C1 segment of cervical spinal cord (tissue), 14 donors: ENCODE measurements around the gene PSTPIP1.
A peak's percentile ranks its signal among the peaks of the same experiment; 100 is the strongest.

Experiments used
- DNase-seq, 14 donors: peaks; one replicate each; lab custom pipeline; 2025; lab: John Stamatoyannopoulos, UW

PSTPIP1 gene

DNA sequence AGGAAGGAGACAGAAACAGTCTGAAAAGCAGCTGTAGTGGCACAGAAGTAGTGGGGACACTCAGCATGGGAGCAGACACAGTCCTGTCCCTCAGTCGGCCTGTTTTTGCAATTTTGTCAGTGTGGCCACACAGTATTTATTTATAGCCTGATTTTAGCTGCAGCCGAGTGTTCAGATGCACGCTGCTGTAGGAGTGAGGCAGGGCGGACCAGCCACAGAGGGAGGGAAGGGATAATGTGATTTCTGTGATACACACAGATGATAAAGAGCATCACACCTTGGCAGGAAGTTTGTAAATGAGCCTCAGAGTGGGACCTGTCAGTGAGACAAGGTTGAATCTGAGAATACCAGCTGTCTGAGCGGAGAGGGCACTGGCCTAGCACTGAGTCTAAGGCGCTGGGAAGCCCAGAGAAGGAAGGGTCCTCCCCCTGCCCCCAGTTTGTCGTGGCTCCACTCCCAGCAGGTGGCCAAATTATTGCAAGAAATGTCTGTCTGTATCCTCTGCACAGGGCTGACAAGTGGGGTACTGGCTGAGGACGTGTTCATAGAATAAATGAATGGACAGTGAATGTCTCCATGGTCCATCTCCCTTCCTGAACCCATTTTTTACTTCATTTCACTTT is 3.8 kb downstream of the PSTPIP1 start:
- no peak for DNase-seq

DNA sequence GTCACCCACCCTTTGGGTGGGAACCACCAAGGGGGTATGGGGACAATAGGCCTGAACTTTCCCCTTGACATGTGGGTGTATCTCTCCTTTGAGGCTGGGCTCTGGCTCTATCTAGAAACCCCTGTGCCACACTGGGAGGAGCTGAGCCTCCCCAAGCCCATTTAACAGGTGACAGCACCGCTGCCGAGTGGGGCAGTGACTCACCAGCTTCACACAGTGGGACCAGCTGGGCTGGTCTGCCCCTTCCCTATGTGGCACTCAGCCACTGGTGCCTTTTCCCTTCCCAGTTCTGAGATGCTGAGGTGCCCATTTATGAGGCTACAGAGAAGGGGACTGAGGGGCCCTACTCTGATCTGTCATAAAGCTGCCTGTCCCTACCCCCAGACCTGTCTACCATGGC is 5.1 kb downstream of the PSTPIP1 start:
- no peak for DNase-seq

DNA sequence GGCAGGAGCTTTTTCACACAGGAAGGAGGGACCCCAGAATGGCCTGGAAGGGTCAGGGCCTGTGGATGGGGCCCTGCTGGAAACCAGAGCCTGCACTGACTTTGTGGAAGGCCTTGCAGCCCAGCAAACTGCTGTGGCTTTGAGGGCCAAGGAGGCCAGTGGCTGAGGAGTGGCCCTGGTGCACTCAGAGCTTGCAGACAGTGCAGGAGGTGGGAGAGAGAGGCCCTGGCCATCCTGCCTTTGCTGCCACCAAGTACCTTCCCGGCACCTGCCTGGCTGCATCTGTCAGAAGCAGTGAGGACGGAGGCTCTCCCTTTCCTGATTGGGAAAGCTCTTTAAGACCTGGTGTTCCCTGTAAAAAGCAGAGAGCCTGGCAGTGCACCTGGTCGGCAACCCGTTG is 6.4 kb downstream of the PSTPIP1 start:
- no peak for DNase-seq

DNA sequence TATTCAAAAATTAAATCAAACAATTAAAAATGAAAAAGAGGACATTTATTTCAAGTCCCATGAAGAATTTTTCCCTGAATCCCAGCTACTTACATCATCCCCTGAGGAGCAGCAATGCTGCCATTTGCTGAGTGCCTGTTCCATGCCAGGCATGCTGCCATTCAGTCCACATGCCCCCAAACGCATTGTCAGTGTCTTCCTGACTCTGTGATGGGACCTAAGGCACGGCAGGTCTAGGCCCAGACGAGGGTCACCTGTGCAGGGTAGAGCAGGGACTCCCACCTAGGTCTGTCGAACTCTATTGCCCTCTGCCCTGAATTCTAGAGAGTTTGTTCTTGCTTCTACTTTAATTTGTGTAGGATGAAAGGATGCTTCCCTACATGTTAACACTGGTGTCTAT is 7.0 kb downstream of the PSTPIP1 start:
- no peak for DNase-seq

DNA sequence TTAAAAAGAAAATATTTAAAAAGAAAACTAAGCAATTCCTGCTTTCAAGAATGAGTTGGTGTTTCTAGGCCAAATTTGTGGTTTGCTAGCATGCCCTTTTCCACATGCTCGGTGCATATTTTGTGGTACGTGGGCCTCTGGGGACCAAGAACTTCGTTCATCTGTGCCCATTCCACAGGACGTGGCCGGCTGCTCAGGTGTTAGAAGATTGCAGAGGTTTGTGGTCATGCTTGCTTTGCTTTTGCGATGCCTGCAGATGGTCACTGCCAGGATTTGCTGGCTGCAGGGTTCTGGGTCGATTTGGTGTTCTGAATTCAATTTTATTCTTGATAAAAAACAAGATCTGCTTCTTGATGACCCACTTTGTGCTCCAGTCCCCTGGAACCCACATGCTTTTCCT is 7.5 kb downstream of the PSTPIP1 start:
- DNase-seq: no peak

DNA sequence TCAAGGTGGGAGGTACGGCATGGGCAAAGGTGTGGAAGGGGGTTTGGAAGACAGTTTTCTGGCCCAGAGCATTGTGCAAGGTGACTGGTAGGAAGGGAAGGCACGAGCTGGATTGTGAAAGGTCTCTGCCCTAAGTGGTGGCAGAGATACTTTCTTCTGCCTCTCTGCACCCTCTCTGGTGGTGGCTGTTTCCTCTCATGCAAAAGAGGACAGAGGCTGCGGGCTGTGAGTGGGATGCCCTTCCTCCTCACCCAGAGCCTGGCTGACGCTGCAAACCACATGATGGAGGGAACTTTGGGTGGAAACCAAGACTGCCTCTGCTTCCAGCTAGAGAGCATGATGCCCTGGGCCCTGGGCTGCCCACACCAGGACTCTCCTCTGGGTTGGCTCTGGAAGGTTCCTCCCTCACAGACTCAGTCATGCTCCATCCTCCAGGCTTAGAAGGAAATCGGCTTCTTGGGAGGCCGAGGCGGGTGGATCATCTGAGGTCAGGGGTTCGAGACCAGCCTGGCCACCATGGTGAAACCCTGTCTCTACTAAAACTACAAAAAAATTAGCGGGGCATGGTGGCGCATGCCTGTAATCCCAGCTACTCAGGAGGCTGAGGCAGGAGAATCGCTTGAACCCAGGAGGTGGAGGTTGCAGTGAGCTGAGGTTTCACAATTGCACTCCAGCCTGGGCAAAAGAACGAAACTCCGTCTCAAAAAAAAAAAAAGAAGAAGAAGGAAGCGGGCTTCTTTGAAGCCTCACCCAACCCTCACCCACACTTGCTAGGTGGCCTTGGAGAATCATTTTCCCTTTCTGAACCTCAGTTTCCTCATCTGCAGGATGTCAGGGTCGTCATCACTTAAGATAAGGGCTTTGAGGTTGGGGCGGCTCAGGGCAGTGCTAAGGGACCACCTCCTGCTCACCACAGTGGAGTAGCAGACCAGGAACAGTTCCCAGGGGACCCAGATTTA is 8.3 kb downstream of the PSTPIP1 start:
- DNase-seq: peak in 7 of 14 donors; percentile 11 to 50 (median 34)

DNA sequence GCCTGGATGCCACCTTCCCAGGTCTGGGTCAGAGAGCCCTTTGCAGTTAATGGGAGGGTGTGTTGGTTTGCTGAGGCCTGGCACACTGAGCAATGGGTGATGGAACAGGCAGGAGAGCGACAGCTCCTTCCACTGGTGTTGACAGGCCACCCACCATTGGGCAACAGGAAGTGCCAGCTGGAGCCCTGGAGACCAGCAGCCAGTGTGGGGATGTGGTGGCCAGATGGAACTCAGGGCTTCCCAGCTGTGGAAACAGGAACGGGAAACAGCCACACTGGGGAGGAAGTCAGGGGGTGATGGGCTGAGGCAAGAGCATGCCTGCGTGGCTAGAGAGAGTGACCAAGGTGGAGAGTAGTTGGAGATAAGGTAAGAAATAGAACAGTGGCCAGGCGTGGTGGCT is 9.3 kb downstream of the PSTPIP1 start:
- DNase-seq: peak in 6 of 14 donors; percentile 7 to 66 (median 20)

DNA sequence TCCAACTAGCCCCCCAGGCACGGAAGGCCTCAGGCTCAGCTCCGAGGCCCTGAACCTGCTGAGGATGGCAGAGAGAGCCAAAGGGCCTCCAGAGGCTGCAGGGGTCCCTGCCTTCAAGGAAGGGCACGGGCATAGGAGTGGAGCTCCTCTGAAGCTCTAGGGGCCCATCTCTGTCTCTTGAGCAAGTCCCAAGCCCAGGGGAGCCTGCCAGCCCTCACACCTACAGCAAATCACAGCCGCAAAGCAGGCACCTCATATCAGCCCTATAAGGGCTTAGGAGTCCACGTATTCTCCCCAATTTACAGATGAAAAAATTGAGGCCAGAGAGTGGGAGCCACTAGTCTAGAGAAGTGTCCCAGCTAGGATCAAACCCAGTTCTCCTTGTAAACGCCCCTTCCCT is 14.2 kb downstream of the PSTPIP1 start:
- no peak for DNase-seq

DNA sequence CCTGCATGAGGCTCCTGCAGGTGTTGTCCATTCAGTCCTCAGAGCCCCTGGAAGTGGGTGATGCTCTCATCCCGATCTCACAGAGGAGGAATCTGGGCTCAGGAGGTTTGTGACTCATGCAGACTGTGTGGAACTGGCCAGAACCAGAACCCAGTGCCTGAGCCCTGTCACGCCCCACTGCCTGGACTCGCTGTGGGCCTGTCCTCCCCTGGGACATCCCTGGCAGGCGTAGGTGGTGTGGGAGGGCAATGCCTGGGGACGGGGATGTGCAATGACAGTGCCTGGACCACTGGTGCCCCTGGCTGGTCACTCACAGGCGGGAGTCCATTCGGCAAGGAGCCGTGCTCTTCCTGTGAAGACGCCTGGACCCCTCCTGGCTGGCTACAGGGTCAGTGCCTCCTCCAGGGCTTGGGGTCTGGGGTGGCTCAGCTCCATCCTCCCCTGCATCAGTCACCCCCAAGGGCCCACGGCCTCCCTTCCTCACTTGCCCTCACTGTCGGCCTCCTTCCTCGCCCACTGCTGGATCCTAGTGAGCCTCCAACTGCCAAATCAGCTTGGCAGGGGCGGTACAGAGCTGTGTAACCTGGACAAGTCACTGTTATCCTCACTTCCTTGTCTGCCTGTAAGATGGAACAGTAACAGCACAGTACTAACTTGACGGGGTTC is 14.9 kb downstream of the PSTPIP1 start:
- DNase-seq: no peak

DNA sequence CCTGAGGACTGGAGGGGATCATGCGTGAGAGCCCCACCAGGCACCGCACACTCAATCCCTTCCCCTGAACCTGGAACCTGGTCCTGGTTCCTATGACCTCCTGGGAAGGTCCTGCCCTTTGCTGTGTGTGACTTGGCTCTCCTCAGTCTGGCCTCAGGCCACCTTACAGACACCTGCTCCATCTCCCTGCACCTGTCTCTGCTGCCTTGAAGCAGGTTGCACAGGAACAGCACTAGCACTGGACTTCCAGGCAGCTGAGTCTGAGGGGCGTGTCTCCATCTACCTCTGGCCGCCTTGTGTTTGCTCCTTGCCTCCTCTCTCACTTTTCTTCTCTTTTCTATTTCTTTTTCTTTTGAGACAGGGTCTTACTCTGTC is 15.4 kb downstream of the PSTPIP1 start:
- DNase-seq: no peak

DNA sequence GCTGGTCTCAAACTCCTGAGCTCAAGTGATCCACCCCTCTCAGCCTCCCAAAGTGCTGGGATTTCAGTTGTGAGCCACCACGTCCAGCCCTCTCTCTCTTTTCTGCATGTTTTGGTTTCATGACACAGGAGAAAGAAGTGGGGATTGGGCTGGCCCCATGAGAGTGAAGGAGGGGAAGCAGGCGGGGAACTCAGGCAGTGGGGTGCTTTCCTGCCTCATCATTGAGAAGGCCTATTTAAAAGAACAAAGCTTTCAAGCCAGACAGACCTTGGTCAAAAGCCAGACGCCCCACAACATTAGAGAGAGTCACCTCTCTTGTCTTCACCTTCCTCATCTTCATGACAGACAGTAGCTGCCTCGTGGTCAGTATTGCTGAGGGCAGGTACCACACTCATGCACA is 15.9 kb downstream of the PSTPIP1 start:
- DNase-seq: no peak

DNA sequence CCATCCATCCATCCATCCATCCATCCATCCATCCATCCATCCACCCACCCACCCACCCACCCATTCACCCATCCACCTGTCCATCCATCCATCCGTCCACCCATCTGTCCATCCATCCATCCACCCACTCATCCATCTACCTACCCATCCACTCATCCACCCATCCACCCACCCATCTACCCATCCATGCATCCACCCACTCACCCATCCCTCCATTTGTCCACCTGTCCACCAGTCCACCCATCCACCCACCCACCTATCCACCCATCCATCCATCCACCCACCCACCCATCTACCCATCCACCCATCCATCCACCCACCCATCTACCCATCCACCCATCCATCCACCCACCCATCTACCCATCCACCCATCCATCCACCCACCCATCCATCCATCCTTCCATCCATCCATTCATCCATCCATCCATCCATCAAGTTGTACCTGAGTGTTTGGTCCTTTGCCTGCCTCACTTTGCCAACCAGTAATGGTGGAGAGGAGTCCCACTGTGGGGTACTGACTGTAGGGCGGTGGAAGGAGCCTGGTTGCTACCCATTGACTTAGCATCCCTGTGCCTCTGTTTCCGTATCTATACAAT is 17.3 kb downstream of the PSTPIP1 start:
- no peak for DNase-seq

DNA sequence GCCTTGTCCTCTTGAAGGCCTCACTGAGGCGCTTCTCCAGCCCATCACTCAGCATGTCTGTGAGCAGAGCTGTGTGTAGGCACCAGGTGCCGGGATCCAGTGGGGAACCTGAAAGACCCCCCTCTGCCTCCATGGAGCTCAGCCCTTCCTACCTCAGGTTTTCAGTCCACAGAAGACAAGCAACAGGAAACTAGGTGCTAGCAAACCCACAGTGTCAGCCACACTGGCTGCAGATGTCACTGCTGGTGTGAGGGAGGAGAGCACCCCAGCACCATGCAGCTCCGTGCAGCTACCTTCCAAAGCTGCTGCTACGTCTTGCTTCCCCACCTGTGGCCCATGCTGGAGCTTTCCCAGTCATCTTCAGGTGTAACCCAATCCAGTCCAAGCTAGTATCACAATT is 17.9 kb downstream of the PSTPIP1 start:
- DNase-seq: no peak

DNA sequence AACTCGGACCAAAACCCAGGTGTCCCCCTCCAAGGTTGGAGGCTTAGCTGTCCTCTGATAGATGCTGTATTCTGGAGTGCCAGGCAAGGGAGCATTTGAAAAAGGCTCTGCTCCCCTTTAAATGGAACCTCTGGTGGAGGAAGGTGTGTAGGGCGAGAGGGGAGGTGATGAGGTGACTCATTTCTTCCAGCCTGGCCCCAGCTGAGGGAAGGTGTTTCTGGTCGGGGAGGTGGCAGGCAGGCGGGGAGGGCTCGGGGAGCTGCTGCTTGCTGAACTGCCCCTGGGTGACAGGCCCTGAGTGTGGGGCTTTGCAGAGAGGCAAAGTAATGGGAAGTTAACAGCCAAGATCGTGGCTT is 18.8 kb downstream of the PSTPIP1 start:
- no peak for DNase-seq

DNA sequence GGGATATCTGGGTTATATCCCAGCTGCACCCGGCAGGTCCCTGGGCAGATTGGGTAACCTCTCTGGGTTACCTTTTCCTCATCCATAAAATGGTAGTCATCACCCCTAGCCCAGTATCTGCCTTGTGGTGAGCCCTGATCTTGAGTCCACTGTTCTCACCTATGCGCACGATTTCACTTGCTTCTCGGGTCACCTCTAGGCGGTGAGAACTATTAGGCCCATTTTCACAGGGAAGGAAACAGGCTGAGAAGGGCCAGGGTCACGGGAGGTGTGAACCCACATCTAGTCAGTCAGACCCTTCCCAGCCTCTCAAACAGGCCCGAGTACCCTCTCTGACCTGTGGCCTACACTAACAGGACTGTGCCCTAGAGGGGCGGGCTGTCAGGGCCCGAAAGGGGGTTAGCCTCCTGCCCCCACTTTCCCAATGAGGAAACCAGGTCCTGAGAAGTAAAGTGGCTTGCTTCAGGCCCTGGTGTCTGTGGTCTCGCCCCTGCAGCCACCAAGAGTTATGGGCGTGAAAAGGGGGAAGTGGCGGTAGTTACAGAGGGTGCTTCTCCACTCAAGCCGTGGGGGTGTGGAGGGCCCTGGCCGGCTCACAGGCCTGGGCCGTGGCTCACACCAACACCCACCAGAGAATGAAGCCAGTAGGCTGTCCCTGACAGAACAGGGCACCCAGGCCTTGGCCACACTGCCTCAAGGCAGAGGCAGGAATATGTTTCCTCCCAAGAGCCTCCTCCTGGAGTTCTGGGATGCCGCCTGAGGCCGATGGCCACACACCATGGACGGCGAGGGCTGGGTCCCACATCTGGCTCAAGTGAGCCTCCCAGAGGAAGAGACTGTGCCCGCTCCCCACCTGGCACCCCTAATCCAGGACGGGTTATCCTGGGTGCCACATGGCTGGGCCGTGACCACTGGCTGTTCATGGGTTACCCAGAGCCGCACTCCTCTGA is 19.5 kb downstream of the PSTPIP1 start:
- DNase-seq: peak in 4 of 14 donors; percentile 9 to 44 (median 16)

DNA sequence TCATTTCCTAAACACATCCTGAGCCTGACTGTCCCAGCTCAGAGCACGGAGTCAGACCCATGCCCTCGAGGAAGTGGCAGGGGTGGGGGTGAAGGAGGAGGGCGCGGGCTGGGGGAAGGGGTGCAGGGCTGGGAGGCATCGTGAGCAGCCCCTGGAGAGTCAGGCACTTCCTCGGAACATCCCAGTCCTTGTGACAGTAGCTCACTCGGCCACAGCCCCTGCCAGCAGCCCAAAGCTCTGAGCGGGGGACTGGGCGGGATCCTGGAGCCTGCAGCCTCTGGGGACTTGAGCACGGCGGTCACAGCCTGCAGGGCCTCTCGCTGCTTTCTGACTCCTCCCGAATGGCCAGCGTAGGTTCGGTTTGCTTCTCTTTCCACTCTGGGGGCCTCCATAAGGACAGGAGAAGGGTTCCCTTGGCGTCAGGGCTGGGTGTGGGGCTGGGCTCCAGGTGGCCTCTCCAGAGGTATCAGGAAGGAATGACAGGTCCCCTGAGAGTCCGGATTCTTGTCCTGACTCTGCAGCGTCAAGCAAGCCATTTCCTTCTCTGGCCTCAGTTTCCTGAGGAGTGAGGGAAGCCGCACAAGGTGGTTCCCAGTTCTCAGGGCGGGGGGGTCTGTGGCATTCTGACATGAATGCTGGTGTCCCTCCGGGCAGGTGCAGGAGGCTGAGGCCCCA is 20.9 kb downstream of the PSTPIP1 start:
- DNase-seq: no peak

DNA sequence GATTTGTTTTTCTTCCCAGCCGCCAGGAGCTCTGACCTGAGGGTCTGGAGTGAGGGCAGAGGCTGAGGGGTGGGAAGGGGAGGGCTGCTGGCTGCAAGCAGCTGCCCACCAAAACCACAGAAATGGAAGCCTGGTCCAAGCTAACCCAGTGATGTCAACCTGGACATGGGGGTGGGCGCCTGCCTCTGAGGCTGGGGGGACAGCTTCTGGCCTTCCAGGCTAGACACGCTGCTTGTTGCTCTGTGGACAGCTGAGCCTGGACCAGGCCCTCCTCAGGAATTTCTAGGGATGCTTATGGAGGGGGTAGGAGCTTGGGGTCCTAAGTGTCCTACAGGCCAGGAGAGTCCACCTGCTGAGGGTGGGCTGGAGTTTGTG is 21.4 kb downstream of the PSTPIP1 start:
- DNase-seq: no peak

DNA sequence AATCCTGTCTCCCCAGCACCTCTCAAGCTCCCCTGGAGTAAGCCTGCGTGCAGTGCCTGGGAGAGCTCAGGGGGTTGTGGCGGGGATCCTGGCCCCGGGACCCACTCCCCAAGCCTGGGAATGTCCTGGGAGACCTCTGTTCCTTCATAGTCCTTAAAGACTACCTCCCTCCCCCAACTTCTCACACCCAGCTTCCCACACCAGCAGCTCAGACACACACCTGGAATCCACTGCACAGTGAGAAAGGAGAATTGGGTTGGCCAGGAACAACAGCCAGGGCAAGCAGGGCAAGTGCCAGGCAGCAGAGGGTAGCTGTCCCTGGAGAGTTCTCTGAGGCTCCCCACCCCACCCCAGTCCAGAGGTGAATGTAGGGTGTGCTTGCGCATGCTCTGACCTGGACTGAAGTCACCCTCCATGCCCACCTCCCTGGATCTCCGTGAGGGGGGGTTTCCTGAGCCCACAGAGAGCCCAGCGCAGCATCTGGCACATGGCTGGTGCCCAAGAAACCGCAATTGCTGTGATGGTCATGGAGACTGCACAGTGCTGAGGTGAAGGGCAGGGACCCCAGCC is 22.2 kb downstream of the PSTPIP1 start:
- no peak for DNase-seq

DNA sequence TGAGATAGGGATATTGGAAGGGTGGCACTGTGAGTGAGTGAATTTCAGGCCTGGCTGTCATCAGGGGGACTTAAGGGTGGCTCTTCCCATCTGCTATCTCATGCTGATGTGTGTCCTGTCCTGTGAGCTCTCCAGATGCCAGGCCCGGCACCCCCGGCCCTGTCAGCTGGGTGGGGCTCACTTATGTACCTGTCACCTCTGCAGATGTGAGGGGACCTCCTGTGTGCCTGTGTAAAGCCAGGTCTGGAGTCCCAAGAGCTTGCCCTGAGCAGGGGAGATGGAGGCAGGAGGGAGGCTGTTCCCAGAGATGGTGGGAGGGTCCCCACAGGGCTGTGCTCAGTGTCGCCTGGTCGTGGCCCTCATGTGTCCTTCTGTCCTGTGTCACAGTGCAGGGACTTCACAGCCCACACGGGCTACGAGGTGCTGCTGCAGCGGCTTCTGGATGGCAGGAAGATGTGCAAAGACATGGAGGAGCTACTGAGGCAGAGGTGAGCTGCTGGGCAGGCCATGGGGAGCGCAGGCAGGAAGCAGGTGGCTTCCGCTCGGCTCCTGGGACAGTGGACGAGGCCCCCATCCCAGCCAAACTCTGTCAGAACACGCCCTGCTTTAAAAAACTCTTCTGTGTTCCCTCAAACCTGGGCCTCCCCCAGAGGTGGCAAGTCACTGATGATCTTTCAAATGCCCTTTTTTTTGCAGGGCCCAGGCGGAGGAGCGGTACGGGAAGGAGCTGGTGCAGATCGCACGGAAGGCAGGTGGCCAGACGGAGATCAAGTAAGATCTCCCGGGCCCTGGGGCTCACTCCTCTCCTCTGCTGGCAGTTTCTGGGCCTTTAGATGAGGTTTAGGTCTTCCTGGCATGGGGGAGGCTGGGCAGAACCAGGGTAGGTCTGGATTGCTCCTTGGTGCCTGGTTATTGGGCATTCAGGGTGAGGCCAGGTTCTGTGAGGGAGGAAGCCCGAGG is 23.1 kb downstream of the PSTPIP1 start:
- no peak for DNase-seq
